Stimulated activated CD4-positive, alpha-beta T cell treated with anti-CD3 and anti-CD28 coated beads, Interleukin-2, amount 100 ng/mL, for 24 hours (primary cell): ENCODE results near the gene ERCC4.

Source experiments
- DNase-seq, 2 donors: peaks; one replicate each; pipeline ENCODE4 v3.0.0-alpha.2; 2020

The ERCC4 gene

DNA sequence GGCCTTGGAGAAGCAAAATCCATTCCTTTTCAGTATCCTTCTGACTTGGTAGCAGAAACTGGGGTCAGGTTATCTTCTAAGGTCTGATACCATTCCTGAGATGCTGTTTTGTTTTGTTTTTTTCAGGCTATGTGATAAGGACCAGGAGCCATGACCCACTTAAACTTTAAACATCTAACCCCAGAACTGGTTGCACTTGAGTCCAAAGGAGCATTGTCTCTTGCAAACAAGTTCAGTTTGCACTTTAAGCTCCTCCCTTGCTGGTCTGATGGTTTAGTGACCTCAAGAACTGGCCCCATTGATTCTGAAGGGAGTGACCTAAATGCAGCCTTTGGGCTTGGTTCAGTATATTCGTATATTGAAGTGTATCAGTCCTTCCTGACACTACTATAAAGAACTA, 75.2 kb downstream of the ERCC4 start:
- DNase-seq, result no peak

DNA sequence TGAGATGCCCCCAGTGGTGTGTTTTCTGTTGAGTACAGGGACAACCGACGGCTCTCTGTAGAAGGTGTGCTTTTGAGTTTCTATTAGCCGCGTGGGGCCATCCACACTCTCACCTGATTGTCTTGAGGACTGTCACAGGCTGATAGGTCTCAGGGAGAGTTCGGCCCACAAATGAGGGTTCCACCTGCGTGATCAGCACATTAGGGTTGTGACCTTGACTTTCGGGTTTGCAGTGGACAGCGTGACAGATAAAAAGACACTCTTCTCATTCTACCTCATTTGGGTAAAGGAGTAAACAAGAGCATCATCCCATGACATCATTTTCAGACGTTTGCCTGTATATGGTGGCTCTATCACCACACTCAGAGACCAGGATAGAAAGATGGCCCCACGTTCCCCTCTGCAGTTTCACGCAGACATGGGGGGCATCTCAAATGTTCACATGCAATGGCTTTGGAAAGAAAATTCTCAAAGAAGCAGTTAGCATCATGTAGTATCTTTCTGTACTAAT, 76.9 kb downstream of the ERCC4 start:
- no peak for DNase-seq

DNA sequence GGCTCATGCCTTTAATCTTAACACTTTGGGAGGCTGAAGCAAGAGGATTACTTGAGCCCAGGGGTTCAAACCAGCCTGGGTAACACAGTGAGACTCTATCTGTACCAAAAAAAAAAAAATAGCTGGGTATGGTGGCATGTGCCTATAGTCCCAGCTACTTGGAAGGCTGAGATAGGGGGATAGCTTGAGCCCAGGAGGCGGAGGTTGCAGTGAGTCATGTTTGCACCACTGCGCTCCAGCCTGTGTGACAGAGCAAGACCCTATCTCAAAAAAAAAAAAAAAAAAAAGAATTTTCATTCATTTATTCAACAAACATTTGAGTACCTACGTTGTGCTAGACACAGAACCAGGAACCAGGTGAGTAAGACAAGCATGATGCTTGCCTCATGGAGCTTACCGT, 77.6 kb downstream of the ERCC4 start:
- DNase-seq, result no peak

DNA sequence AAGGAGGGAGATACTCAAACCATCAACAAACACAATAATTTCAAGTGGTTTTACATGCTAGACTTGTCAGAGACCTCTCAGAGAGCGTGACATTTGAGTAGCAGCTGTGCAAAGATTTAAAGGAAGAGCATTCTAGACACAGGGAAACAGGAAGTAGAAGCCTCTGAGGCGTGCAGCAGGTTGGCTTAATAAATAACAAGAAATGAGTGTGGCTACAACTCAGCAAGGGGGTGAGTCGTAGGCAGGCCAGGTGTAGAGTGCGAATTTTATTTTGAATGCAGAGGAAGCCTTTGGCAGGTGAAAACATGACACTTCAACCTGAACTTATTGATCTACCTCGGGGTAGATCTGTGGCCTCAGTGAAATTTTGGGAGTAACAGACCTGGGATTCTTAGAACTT, 78.0 kb downstream of the ERCC4 start:
- no peak for DNase-seq

DNA sequence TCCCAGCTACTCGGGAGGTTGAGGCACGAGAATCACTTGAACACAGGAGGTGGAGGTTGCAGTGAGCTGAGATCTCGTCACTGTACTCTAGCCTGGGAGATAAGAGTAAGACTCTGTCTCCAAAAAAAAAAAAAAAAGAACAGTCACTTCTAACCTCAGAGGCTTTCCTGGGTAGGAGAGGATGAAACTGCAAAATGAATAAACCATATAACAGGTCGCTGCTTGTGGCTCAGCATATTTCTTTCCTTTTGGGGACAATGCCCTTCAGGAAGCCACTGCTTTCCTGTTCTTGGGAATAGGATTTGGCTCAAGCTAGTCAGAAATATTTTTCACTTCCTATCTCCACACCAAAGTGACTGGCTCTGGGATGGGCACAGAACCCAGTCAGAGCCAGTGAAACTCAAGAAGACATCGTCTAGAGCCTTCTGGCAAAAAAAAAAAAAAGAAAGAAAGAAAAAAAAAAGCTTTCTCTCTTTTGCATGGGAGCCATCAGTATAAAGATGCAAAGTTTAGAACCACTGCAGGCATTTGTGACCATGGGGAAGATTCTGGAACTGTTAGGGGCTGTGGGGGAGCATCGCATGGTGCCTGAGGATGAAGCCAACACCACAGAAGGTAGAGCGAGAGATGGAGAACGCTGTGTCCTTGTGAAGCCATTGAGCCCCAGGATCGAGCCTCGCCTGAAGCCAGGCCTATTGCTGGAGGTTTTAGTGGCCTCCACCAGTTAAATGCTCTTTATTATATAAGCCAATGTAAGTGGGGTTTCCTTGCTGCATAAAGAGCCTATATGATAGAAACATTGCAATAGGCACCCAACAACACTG, 79.3 kb downstream of the ERCC4 start:
- DNase-seq, result no peak

- no peak for DNase-seq
Measured at GRCh38 chr16:13999895-14000425, 80.0 kb downstream of the ERCC4 start.

DNA sequence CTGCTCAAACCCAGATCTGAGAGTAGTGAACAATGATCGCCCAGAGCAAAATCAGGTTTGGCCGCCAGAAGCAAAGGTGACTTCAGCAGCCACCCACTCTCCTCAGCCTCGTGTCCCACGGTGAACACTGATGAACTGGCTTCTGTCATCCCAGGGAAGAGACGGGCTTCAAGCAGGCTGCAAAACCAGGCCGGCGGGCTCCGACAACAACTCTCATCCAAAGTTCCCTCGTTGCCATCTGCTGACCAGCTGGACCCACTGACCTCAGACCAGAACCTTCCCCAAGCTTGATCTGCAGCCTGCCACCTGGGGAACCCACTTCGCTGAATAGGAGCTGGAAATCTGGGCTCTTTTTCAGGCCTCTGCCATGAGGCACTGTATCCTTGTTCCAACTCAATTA, 81.6 kb downstream of the ERCC4 start:
- DNase-seq, result no peak
